CD14-positive monocyte (primary cell): Measurements from ENCODE around the gene SULF2. TPM values are rescaled to one million over a fixed set of nuclear protein-coding genes. Genes with fewer than 3 reads are reported as not detected.
A peak's percentile ranks its signal among the peaks of the same experiment; 100 is the strongest.

Experiments used
- DNase-seq, 3 donors: peaks; one replicate each; pipeline ENCODE4 v3.0.0-alpha.2; 2011 to 2022
- H2AFZ ChIP-seq: 2 replicates; pipeline ENCODE4 v1.6.0; 2012; ENCODE audit warnings: mild to moderate bottlenecking, low read depth, low read length, inconsistent platforms; ENCODE audit not compliant: insufficient read depth, poor library complexity, severe bottlenecking
- H3K27ac ChIP-seq, 2 donors: 1 replicate in 1 of 2; 2 replicates in 1 of 2; pipeline ENCODE4 v1.5.1; 2012 to 2013; ENCODE audit warnings: low read length in 2 of 2, control low read depth in 1 of 2, inconsistent platforms in 1 of 2, low read depth in 1 of 2, mild to moderate bottlenecking in 1 of 2
- H3K27me3 ChIP-seq, 2 donors: one replicate each; pipeline versions ENCODE4 v1.6.0 to v1.6.1; 2011 to 2013; ENCODE audit warnings: low read length in 2 of 2; ENCODE audit not compliant: control insufficient read depth in 2 of 2, insufficient read depth in 2 of 2
- H3K36me3 ChIP-seq, 2 donors: replicated peaks in 1 of 2; 1 replicate in 1 of 2; 2 replicates in 1 of 2; pipeline versions ENCODE4 v1.5.1 to v1.6.1; 2012 to 2013; ENCODE audit warnings: low read length in 2 of 2, control low read depth in 1 of 2, inconsistent platforms in 1 of 2, mild to moderate bottlenecking in 1 of 2; ENCODE audit not compliant: insufficient read depth in 2 of 2, control insufficient read depth in 1 of 2
- H3K4me1 ChIP-seq, 2 donors: 1 replicate in 1 of 2; 2 replicates in 1 of 2; pipeline versions ENCODE4 v1.5.1 to v1.6.1; 2012 to 2013; ENCODE audit warnings: low read length in 2 of 2, control low read depth in 1 of 2, inconsistent platforms in 1 of 2, mild to moderate bottlenecking in 1 of 2, moderate library complexity in 1 of 2; ENCODE audit not compliant: insufficient read depth in 2 of 2, control insufficient read depth in 1 of 2
- H3K4me2 ChIP-seq: replicated peaks from 2 replicates; pipeline ENCODE3; 2012; ENCODE audit warnings: low read length, moderate library complexity, mild to moderate bottlenecking; ENCODE audit not compliant: poor library complexity, severe bottlenecking; ENCODE audit errors: extremely low read depth
- H3K4me3 ChIP-seq, 3 experiments: fragments of 200-600 bp in 1 of 3; sonication (generic) in 1 of 3; replicated peaks in 1 of 3; 1 replicate in 2 of 3; 2 replicates in 1 of 3; pipeline ENCODE4 v1.5.1; 2011 to 2013; ENCODE audit warnings: low read length in 3 of 3, mild to moderate bottlenecking in 3 of 3, control low read depth in 2 of 3, low read depth in 2 of 3, inconsistent platforms in 1 of 3, moderate library complexity in 1 of 3
- H3K79me2 ChIP-seq: 2 replicates; pipeline ENCODE4 v1.6.0; 2012; ENCODE audit warnings: mild to moderate bottlenecking, control low read depth, inconsistent platforms, low read length, moderate library complexity; ENCODE audit not compliant: insufficient read depth
- H3K9ac ChIP-seq: 2 replicates; pipeline ENCODE4 v1.6.0; 2017; ENCODE audit warnings: low read length, mild to moderate bottlenecking; ENCODE audit not compliant: insufficient read depth, poor library complexity, severe bottlenecking
- H3K9me3 ChIP-seq, 2 donors: replicated peaks in 1 of 2; 1 replicate in 1 of 2; 2 replicates in 1 of 2; pipeline versions ENCODE4 v1.5.1 to v1.6.1; 2012 to 2013; ENCODE audit warnings: low read length in 2 of 2, control low read depth in 1 of 2; ENCODE audit not compliant: control insufficient read depth in 1 of 2, insufficient read depth in 1 of 2
- H4K20me1 ChIP-seq: 2 replicates; pipeline ENCODE4 v1.6.0; 2012; ENCODE audit warnings: mild to moderate bottlenecking, low read length, control low read depth, moderate library complexity; ENCODE audit not compliant: insufficient read depth
- H3K27ac Mint-ChIP-seq, 7 donors: one replicate each; pipeline ENCODE4 v1.8.0; 2020; ENCODE audit warnings: mild to moderate bottlenecking in 7 of 7, mixed read lengths in 7 of 7, moderate library complexity in 6 of 7, inconsistent platforms in 2 of 7
- H3K27me3 Mint-ChIP-seq, 3 donors: one replicate each; pipeline ENCODE4 v1.8.0; 2021 to 2022; ENCODE audit warnings: low read depth in 3 of 3, mild to moderate bottlenecking in 3 of 3, mixed read lengths in 3 of 3, moderate library complexity in 3 of 3, inconsistent platforms in 1 of 3
- H3K36me3 Mint-ChIP-seq, 2 donors: one replicate each; pipeline ENCODE4 v1.8.0; 2020; ENCODE audit warnings: mixed read lengths in 2 of 2, inconsistent platforms in 1 of 2, mild to moderate bottlenecking in 1 of 2
- H3K4me1 Mint-ChIP-seq: one replicate; pipeline ENCODE4 v1.8.0; 2020; ENCODE audit warnings: mild to moderate bottlenecking, mixed read lengths
- H3K4me3 Mint-ChIP-seq, 2 donors: one replicate each; pipeline ENCODE4 v1.8.0; 2020; ENCODE audit warnings: mild to moderate bottlenecking in 2 of 2, mixed read lengths in 2 of 2, moderate library complexity in 1 of 2
- H3K9me3 Mint-ChIP-seq, 7 donors: one replicate each; pipeline ENCODE4 v1.8.0; 2020 to 2022; ENCODE audit warnings: mixed read lengths in 7 of 7, mild to moderate bottlenecking in 6 of 7, moderate library complexity in 6 of 7, inconsistent platforms in 2 of 7
- CTCF ChIP-seq: fragments of 200-600 bp; IDR thresholded peaks from one replicate; pipeline ENCODE4 v1.8.0; 2022; ENCODE audit warnings: antibody characterized with exemption, mild to moderate bottlenecking
- WGBS: methylation state at CpG from one replicate; pipeline ENCODE4 v1.1.5; 2013; ENCODE audit warnings: missing lambda C conversion rate; ENCODE audit not compliant: insufficient coverage; 5-methylcytosine and 5-hydroxymethylcytosine counted together
- intact Hi-C, 2 donors: fragments of 100-400 bp; cut with micrococcal nuclease; formaldehyde crosslinking; loops; one replicate each; pipeline versions ENCODE4 v1.15.0 to v1.15.1; 2023
- polyA plus RNA-seq, 3 donors: library from polyadenylated mRNA; depleted of rRNA in 1 of 3; unstranded in 2 of 3; stranded (reverse) in 1 of 3; fragments of 300-500 nt in 2 of 3; fragments of >200 nt in 1 of 3; fragmentation: Illumina TruSeq in 2 of 3; gene quantifications; 1 replicate in 2 of 3; 2 replicates in 1 of 3; pipeline ENCODE4 v1.2.3, GENCODE V29; 2012 to 2021

The SULF2 gene
- polyA plus RNA-seq, 3 donors: 60.3 to 156 (median 75.5) TPM

- Mint-ChIP-seq H3K4me1 (no peaks in the 10 kb centered on the region), H3K4me3 (no peak overlapping the region), H3K36me3 (peaks cover 93 to 99% of the 10 kb centered on the region in 2 donors), H3K9me3 (peaks cover 0 to 4% (median 0%) of the 10 kb centered on the region in 7 donors), H3K27ac (peak overlapping the region in 1 of 7 donors; percentile 29), H3K27me3 (peaks cover 0 to 5% (median 0%) of the 10 kb centered on the region in 3 donors)
- H4K20me1 ChIP-seq: peaks cover 100% of the 10 kb centered on the region
- no peak for TF ChIP-seq CTCF
- no peak overlapping the region for H3K4me3 ChIP-seq
- no peak for DNase-seq
- no peaks in the 10 kb centered on the region for H3K9me3 ChIP-seq
- no peaks in the 10 kb centered on the region for H3K79me2 ChIP-seq
- no peak overlapping the region for H2AFZ ChIP-seq
- no peak overlapping the region for H3K9ac ChIP-seq
- no peak overlapping the region for H3K4me2 ChIP-seq
- WGBS: 97% methylated on average over 17 of the region's 17 CpGs
- peaks cover 92 to 100% of the 10 kb centered on the region in 2 donors for H3K36me3 ChIP-seq
- intact Hi-C loops: no loop called here
- no peaks in the 10 kb centered on the region for H3K27me3 ChIP-seq
- H3K27ac ChIP-seq: no peak overlapping the region
- H3K4me1 ChIP-seq: no peaks in the 10 kb centered on the region
Measured at GRCh38 chr20:47678536-47678935, 106.7 kb downstream of the SULF2 start.

DNA sequence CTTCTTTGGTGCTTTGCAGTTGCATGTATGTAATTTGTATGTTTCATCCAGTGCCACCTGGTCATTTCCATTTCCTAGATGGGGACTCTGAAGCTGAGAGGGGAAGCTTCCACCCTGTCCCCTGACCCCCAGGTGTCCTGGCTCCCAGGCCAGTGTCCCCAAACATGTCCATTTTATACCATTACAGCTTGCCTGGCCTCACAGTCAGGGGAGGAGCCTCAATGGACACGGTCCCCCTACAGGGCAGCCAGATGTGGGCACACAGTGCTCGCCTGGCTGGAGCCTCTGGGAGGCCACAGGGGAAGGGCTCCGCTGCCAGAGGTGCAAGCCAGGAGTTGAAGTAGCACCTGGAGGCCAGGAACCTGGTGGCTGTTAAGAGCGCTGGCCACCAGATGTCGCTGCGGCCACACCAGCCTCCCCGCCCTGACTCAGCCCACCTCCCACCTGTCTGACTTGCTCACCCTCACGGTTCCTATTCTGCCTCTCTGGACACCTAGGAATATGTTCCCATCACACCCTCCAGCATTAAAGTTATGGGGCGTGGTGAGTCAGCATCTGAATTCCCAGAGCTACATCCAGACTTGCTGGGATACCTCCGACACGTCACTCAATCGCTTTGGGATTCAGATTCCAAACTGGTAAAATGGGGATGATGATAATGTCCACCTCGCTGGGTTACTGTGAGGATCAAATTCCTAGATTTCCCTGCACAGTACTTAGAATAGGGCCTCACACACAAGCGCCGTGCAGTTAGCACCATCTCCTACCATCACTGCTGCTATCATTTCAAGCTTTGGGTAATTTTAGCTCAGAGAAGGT, 107.4 kb downstream of the SULF2 start:
- Histone ChIP-seq H3K9ac (no peak overlapping the region), H2AFZ (no peak overlapping the region), H3K36me3 (peaks cover 91 to 100% of the 10 kb centered on the region in 2 donors), H3K4me3 (no peak overlapping the region), H3K9me3 (no peaks in the 10 kb centered on the region), H3K79me2 (no peaks in the 10 kb centered on the region), H3K27ac (no peak overlapping the region), H3K4me2 (no peak overlapping the region), H4K20me1 (peaks cover 100% of the 10 kb centered on the region), H3K4me1 (no peaks in the 10 kb centered on the region), H3K27me3 (no peaks in the 10 kb centered on the region)
- 45% methylated on average over 12 of the region's 15 CpGs for WGBS
- H3K27me3 Mint-ChIP-seq: peaks cover 0 to 7% (median under 1%) of the 10 kb centered on the region in 3 donors
- no peak overlapping the region for H3K27ac Mint-ChIP-seq
- no peaks in the 10 kb centered on the region for H3K4me1 Mint-ChIP-seq
- peaks cover 93 to 99% of the 10 kb centered on the region in 2 donors for H3K36me3 Mint-ChIP-seq
- peaks cover 0 to 4% (median 0%) of the 10 kb centered on the region in 7 donors for H3K9me3 Mint-ChIP-seq
- H3K4me3 Mint-ChIP-seq: no peak overlapping the region
- peak in 2 of 3 donors; percentile 14 to 20 for DNase-seq
- TF ChIP-seq CTCF: peak; percentile 74
- intact Hi-C loops: no loop called here
